ENCODE results near the gene FAM3B.
"Not testable (repeated sequence)": the region's sequence is repeated elsewhere in the genome, so short reads cannot be mapped to it uniquely, and the experiment has no call there.

The FAM3B gene

DNA sequence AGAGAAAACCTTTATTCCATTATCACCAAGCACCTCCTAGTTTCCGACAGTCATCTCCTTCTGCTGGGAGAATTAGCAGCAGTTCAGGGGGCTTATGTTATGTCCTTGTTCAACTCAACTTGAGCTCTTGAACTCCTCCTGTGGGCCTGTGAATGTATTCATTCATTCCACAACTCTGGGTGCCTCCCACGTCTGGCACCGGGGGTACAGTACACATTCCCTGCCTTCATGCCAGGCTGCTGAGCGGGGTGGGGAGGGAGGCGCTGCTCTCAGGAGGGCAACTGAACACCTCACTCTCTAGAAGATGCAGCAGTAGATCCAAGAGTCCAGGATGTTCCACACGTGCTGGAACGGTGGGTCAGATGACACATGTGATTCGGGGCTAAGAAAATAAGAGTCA, 40.9 kb downstream of the FAM3B start:
- no peak for DNase-seq

GRCh38 chr21:41358193-41359166, 41.9 kb downstream of the FAM3B start:
- DNase-seq: no peak

DNA sequence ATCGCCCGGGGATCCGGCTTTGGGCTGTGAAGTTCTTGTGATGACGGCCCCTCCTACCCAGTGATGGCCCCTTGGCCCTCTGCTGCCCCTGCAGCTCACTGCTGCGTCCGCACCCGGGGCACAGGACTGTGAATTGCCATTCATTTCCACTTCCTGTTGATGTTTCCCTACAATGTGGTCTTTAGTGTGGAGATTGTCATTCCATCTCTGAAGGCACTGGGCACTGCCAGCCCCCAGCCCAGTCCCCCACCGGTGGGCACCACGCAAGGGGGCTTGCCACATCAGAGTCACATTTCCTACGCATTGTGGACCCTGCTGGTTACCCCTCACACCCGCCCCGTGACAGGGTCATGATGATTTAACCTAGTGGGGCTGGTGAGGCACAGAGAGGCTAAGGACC, 42.7 kb downstream of the FAM3B start:
- DNase-seq: no peak

DNA sequence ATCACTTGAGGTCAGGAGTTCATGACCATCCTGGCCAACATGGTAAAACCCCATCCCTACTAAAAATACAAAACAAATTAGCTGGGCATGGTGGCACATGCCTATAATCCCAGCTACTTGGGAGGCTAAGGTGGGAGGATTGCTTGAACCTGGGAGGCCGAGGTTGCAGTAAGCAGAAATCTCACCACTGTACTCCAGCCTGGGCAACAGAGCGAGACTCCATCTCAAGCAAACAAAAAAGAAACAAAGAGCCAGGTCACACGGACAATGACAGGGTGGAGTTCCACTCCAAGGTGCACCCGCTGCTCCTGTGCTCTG, 43.1 kb downstream of the FAM3B start:
- not testable (repeated sequence) for DNase-seq

- no peak for DNase-seq
Observed at GRCh38 chr21:41360072-41360821, 43.6 kb downstream of the FAM3B start.

- no peak for DNase-seq
Observed at GRCh38 chr21:41361053-41361785, 44.6 kb downstream of the FAM3B start.

GRCh38 chr21:41361786-41362604, 45.4 kb downstream of the FAM3B start, which contains the start of gene MX2:
MX2 (plus strand) TSS chr21:41362027; CDS start chr21:41376907, 14,880 bp downstream.
- DNase-seq: peak; percentile 92

DNA sequence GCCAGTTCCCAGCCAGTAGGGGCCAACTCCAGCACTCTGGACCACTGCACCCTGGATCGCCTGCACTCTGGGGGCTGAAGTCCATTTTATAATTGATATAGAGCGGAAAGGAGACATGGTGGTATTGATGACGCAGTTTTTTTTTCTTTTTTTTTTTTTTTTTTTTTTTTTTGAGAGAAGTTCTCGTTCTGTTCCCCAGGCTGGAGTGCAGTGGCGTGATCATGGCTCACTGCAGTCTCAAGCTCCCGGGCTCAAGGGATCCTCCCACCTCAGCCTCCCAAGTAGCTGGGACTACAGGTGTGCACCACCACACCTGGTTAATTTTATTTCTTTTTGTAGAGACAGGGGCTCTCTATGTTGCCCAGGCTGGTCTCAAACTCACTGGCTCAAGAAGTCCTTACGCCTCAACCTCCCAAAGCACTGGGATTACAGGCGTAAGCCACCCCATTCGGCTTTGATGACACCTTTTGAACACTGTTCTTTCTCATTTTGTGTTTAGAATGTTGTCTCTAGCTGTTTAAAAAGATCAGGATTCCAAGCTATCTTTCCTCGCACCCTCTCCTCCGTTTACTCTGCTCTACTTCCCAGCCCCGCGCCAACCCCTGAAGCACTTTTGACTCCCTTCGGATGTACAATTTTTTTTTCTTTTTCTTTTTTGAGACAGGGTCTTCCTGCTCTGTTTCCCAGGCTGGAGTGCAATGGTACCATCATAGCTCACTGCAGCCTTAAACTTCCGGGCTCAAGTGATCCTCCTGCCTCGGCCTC, 46.2 kb downstream of the FAM3B start:
- no peak for DNase-seq

- DNase-seq: no peak
Observed at GRCh38 chr21:41363370-41364270, 47.0 kb downstream of the FAM3B start.

DNA sequence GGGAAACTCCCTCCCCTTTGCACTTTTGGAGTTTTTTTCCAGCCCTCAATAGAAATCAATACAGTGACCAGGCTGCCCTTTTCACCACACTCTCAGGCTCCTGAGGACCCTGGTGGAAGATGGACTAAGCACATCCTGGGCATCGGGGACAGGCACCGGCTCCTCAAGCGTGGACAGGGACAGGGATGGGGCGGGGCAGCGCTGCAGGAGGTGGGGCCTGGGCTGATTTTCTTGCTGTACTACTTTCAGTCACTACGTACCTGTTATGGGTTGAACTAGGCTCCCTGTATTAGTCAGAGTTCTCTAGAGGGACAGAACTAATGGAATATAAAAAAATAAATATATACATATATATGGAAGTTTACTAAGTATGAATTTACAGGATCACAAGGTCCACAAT, 47.7 kb downstream of the FAM3B start:
- DNase-seq: no peak

DNA sequence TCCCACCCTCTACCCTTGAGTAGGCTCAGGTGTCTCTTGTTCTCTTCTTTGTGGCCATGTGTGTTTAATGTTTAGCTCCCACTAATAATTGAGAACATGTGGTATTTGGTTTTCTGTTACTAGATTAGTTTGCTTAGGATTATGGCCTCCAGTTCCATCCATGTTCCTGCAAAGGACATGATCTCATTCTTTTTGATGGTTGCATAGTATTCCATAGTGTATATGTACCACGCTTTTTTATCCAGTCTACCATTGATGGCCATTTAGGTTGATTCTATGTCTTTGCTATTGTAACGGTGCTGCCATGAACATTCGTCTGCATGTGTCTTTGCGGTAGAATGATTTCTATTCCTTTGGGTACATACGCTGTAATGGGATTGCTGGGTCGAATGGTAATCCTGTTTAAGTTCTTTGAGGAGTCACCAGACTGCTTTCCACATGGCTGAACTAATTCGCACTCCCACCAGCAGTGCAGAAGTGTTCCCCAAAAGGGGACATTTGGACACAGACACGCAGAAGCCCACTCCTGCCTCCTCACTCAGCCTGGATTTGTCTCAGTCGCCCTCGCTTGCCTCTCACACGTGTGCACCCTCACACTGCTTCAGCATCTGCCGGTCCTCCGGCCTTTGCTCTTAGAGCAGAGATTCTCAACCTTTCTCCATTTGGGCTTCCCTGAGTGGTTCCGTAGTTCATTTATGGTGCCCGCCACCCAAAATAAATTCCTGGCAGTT, 48.9 kb downstream of the FAM3B start:
- no peak for DNase-seq

GRCh38 chr21:41366522-41367151, 50.0 kb downstream of the FAM3B start:
- DNase-seq: peak; percentile 22

GRCh38 chr21:41367301-41367944, 50.8 kb downstream of the FAM3B start:
- DNase-seq: no peak

- no peak for DNase-seq
Observed at GRCh38 chr21:41367945-41368734, 51.5 kb downstream of the FAM3B start.

- no peak for DNase-seq
Observed at GRCh38 chr21:41368735-41369104, 52.1 kb downstream of the FAM3B start.

- peak; percentile 50 for DNase-seq
Observed at GRCh38 chr21:41369105-41369919, 52.7 kb downstream of the FAM3B start.
